K562 (cell line): ENCODE results near the gene SCG3. TPM values are rescaled to one million over a fixed set of nuclear protein-coding genes. Genes with fewer than 3 reads are reported as not detected.

ENCODE experiments used
- POLR2B ChIP-seq: fragments of 450-650 bp; IDR thresholded peaks from 2 replicates; pipeline ENCODE4 v1.6.1; 2018; ENCODE audit warnings: low read depth; ENCODE audit not compliant: partially characterized antibody
- TAF7 ChIP-seq: fragments of 450-650 bp; IDR thresholded peaks from 2 replicates; pipeline ENCODE4 v1.6.1; 2016; ENCODE audit warnings: missing genetic modification characterization, missing compliant biosample characterization
- TBL1XR1 ChIP-seq, 2 experiments: IDR thresholded peaks; 2 replicates each; pipeline ENCODE4 v1.6.1; 2012; ENCODE audit warnings: improper control_type of control experiment in 2 of 2, low read length in 2 of 2, mild to moderate bottlenecking in 1 of 2
- ZNF592 ChIP-seq: fragments of 450-650 bp; IDR thresholded peaks from 2 replicates; pipeline ENCODE4 v1.6.1; 2017; ENCODE audit warnings: antibody characterized with exemption, mild to moderate bottlenecking
- polyA plus RNA-seq, 8 experiments: library from polyadenylated mRNA; depleted of rRNA in 4 of 8; stranded (reverse) in 5 of 8; unstranded in 3 of 8; fragments of >200 nt; fragmentation: Nextera tagmentation in 2 of 8; fragmentation: Illumina TruSeq in 1 of 8; extraction: Ambion mirVana in 2 of 8; extraction: Trizol in 1 of 8; gene quantifications; 2 replicates each; pipeline versions ENCODE4 v1.2.1 to v1.2.3, GENCODE V29; 2011 to 2014; ENCODE audit warnings: inconsistent platforms in 1 of 8, missing spikeins in 1 of 8
- total RNA-seq, 7 experiments: library from RNA; depleted of rRNA in 6 of 7; stranded (reverse); fragments of >200 nt in 6 of 7; fragmentation: Illumina TruSeq in 2 of 7; extraction: Trizol in 2 of 7; gene quantifications; 2 replicates each; pipeline versions ENCODE4 v1.2.1 to v1.2.3, GENCODE V29; 2011 to 2021; ENCODE audit warnings: low replicate concordance in 1 of 7

Gene SCG3
- total and polyA plus RNA-seq, 9 of the 15 experiments (the other 6 are each of a cell fraction or from before 2014, with no cell fraction given) = 13.0 to 43.8 (median 21.0) TPM

- TF ChIP-seq ZNF592 (peak; percentile 30; the same call in 1 of the 2 replicates), TAF7 (tag) (0 out of 2 replicates have a peak, but pooled peaks have one; percentile 16), POLR2B (no peak), TBL1XR1 (IDR thresholded peaks at IDR 0.05; ENCODE audit: low read length in 2 of 2) (no peak)
Measured at GRCh38 chr15:51672155-51672687, 9.1 kb upstream of the SCG3 start (continued).
